Activated CD8-positive, alpha-beta T cell treated with anti-CD3 and anti-CD28 coated beads, Interleukin-2, amount 10 ng/mL, durations not matched to agents 7 days and 5 days (primary cell): ENCODE measurements around the gene BBIP1. TPM values are rescaled to one million over a fixed set of nuclear protein-coding genes. Genes with fewer than 3 reads are reported as not detected.
A peak's percentile ranks its signal among the peaks of the same experiment; 100 is the strongest.

Source experiments
- ATAC-seq: fragments of 150-1000 bp; cut with Tn5 transposase; one replicate; pipeline ENCODE4 v1.10.0; 2021; ENCODE audit warnings: moderate library complexity
- CTCF ChIA-PET: fragments of 350-600 bp; sonication (Branson Sonifier 250); formaldehyde crosslinking; loops from one replicate; lab custom pipeline; 2021; ENCODE audit warnings: antibody characterized with exemption; lab: Charles Lee
- POLR2A ChIA-PET: fragments of 350-600 bp; sonication (Branson Sonifier 250); formaldehyde crosslinking; loops from one replicate; lab custom pipeline; 2021; ENCODE audit warnings: antibody characterized with exemption; lab: Charles Lee
- DNase-seq: peaks from one replicate; pipeline ENCODE4 v3.0.0-alpha.2; 2020
- H3K27ac Mint-ChIP-seq: one replicate; pipeline ENCODE4 v1.8.0; 2021; ENCODE audit warnings: mild to moderate bottlenecking, mixed read lengths
- H3K27me3 Mint-ChIP-seq: one replicate; pipeline ENCODE4 v1.8.0; 2021; ENCODE audit warnings: low read depth, mixed read lengths
- H3K36me3 Mint-ChIP-seq: one replicate; pipeline ENCODE4 v1.8.0; 2021; ENCODE audit warnings: low read depth, mixed read lengths
- H3K4me1 Mint-ChIP-seq: one replicate; pipeline ENCODE4 v1.8.0; 2021; ENCODE audit warnings: low read depth, mixed read lengths
- H3K4me3 Mint-ChIP-seq: one replicate; pipeline ENCODE4 v1.8.0; 2021; ENCODE audit warnings: mild to moderate bottlenecking, mixed read lengths
- H3K9me3 Mint-ChIP-seq: one replicate; pipeline ENCODE4 v1.8.0; 2022; ENCODE audit warnings: mixed read lengths; ENCODE audit not compliant: insufficient read depth
- total RNA-seq, 2 experiments: library from RNA; stranded (reverse); gene quantifications; one replicate each; pipeline ENCODE4 v1.2.3, GENCODE V29; 2021

BBIP1 gene
- total RNA-seq, 2 experiments from 2014 or later = 20.7 to 21.1 TPM

DNA sequence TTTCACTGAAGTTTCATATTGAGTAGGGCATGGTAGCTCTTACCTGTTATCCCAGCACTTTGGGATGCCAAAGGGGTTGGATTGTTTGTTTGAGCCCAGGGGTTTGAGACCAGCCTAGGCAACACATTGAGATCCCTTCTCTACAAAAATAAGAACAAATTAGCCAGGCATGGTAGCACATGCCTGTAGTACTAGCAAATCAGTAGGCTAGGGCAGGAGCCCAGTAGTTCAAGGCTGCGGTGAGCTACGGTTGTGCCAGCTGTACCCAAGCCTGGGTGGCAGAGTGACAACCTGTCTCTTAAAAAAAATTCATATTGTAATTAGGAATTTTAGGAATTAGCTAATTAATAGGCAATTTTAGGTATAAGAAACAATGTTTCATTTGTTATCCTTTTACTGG, 18.0 kb downstream of the BBIP1 start:
- H3K36me3 Mint-ChIP-seq = peaks cover 49% of the 10 kb centered on the region

GRCh38 chr10:110898391-110898790, 20.6 kb downstream of the BBIP1 start:
- no peaks in the 10 kb centered on the region for H3K27me3 Mint-ChIP-seq
- no peak overlapping the region for H3K27ac Mint-ChIP-seq
- H3K4me3 Mint-ChIP-seq = no peak overlapping the region
- H3K36me3 Mint-ChIP-seq = peaks cover 64% of the 10 kb centered on the region
- H3K4me1 Mint-ChIP-seq = peaks cover 25% of the 10 kb centered on the region
- ATAC-seq (no peak), DNase-seq (no peak)
- no peaks in the 10 kb centered on the region for H3K9me3 Mint-ChIP-seq
- CTCF ChIA-PET = interaction anchor here (0.6 to 2.4 kb wide), 10 partner anchors 8 to 288 kb away, joined by 3 to 14 read pairs (median 3); partner anchors contain the start of genes BBIP1 and PDCD4
- POLR2A ChIA-PET = interaction anchor here (1.2 to 1.5 kb wide), 2 partner anchors 21 to 39 kb away, joined by 3 to 4 read pairs; partner anchors contain the start of gene SHOC2

More for the DNA sequence above, 18.0 kb downstream of the BBIP1 start:
- Mint-ChIP-seq H3K4me1 (peaks cover 23% of the 10 kb centered on the region), H3K9me3 (no peaks in the 10 kb centered on the region), H3K27ac (no peak overlapping the region), H3K27me3 (no peaks in the 10 kb centered on the region), H3K4me3 (no peak overlapping the region)
- ATAC-seq (no peak), DNase-seq (no peak)
- ChIA-PET POLR2A (interaction anchor here (1.2 to 2.7 kb wide), 2 partner anchors 9 to 16 kb away, joined by 4 to 12 read pairs; no protein-coding TSS in a partner anchor), CTCF (interaction anchor here (0.7 to 2.1 kb wide), 3 partner anchors 17 to 289 kb away, joined by 3 to 10 read pairs (median 10); no protein-coding TSS in a partner anchor)

DNA sequence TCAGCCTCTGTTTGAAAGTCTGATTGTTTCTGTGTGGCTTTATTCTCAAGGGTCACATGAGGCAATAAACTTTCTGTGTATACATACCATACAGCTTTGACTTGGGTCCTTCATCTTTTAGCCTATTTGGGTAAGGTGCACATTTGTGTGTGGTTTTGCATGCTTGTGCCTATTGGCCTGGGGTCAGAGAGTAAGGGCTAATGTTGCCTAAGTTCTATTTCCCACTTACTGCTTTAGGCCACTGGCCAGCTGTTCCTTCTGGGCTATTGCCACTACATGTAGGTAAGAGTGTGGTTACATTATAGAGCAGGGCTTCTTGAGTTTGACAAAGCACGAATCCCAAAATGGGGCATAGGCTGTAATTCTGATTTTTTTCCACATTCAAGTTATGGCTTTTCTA, 21.8 kb downstream of the BBIP1 start:
- ChIA-PET POLR2A (interaction anchor here (0.9 to 1.0 kb wide), 2 partner anchors 10 to 14 kb away, joined by 3 to 5 read pairs; no protein-coding TSS in a partner anchor), CTCF (interaction anchor here (0.7 to 8.5 kb wide), 16 partner anchors 8 to 286 kb away, joined by 3 to 88 read pairs (median 4); no protein-coding TSS in a partner anchor)
- Mint-ChIP-seq H3K36me3 (peaks cover 60% of the 10 kb centered on the region), H3K4me3 (no peak overlapping the region), H3K9me3 (no peaks in the 10 kb centered on the region), H3K27me3 (no peaks in the 10 kb centered on the region), H3K27ac (no peak overlapping the region), H3K4me1 (peaks cover 17% of the 10 kb centered on the region)
- no peak for ATAC-seq
- no peak for DNase-seq

DNA sequence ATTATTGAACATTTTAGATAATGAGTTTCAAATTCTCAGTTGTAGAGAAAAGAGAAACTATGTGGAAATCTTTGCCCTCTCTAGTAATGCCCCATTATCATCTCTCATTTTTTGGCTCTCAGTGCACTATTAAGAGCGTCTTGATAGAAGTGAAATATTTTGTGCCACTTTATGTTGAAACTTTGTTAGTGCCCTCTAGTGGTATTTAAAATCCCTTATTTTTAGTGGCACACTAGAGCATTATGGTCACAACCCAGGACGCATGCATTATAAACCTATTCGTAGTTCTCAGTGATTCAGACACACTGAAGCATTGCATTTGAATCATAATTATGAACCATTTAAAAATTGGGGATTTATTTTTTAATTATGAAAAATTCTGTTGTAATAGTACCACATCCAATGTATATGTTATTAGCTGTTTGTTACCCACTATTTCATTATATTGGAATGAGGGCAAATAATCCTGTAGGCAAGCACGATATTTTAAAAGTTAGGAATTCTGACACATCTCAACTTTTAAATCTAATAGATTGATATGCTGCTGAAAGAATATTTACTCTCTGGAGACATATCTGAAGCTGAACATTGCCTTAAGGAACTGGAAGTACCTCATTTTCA, 25.3 kb downstream of the BBIP1 start:
- Mint-ChIP-seq H3K36me3 (peaks cover 58% of the 10 kb centered on the region), H3K4me3 (no peak overlapping the region), H3K27me3 (no peaks in the 10 kb centered on the region), H3K4me1 (peaks cover 14% of the 10 kb centered on the region), H3K9me3 (no peaks in the 10 kb centered on the region), H3K27ac (no peak overlapping the region)
- ChIA-PET POLR2A (interaction anchor here (0.8 to 1.2 kb wide), 3 partner anchors 29 to 221 kb away, joined by 3 to 4 read pairs (median 4); no protein-coding TSS in a partner anchor), CTCF (interaction anchor here (0.7 to 8.5 kb wide), 32 partner anchors 9 to 286 kb away, joined by 3 to 88 read pairs (median 4); partner anchors contain the start of genes BBIP1 and SHOC2)
- ATAC-seq (peak; percentile 79), DNase-seq (no peak)

DNA sequence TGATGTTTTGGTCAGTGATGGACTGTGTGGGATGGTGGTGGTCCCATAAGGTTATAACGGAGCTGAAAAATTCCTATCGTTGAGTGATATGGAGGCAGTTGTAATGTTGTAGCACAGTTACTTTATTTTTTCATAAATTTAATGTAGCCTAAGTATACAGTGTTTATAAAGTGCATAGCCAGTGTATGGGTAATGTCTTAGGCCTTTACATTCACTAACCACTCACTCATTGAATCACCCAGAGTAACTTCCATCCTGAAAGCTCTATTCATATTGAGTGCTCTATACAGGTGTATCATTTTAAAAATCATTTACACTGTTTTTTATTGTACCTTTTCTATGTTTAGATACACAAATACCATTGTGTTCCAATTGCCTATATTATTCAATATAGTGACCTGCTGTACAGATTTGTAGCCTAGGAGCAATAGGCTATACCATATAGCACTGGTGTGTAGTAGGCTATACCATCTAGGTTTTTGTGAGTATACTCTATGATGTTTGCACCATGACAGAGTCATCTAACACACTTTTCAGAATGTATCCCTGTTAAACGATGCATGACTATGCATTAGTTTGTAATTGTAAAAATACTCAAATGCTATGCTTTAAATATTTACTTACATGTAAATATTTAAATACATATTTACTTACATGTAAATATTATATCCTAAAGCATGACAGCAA, 26.2 kb downstream of the BBIP1 start:
- no peaks in the 10 kb centered on the region for H3K9me3 Mint-ChIP-seq
- CTCF ChIA-PET = interaction anchor here (0.7 to 8.5 kb wide), 16 partner anchors 8 to 220 kb away, joined by 3 to 88 read pairs (median 6); partner anchors contain the start of genes BBIP1 and SHOC2
- H3K36me3 Mint-ChIP-seq = peaks cover 53% of the 10 kb centered on the region
- H3K4me3 Mint-ChIP-seq = no peak overlapping the region
- peaks cover 15% of the 10 kb centered on the region for H3K4me1 Mint-ChIP-seq
- POLR2A ChIA-PET = interaction anchor here (1.0 kb wide), 1 partner anchor 28 kb away, joined by 3 read pairs; no protein-coding TSS in a partner anchor
- H3K27ac Mint-ChIP-seq = no peak overlapping the region
- DNase-seq (no peak), ATAC-seq (no peak)
- H3K27me3 Mint-ChIP-seq = no peaks in the 10 kb centered on the region

- CTCF ChIA-PET = interaction anchor here (1.0 to 2.5 kb wide), 12 partner anchors 8 to 277 kb away, joined by 3 to 15 read pairs (median 4); no protein-coding TSS in a partner anchor
- POLR2A ChIA-PET = interaction anchor here (1.2 kb wide), 2 partner anchors 11 to 16 kb away, joined by 4 to 5 read pairs; partner anchors contain the start of gene PDCD4
- H3K4me1 Mint-ChIP-seq = peaks cover 39% of the 10 kb centered on the region
- no peaks in the 10 kb centered on the region for H3K27me3 Mint-ChIP-seq
- H3K9me3 Mint-ChIP-seq = no peaks in the 10 kb centered on the region
- H3K4me3 Mint-ChIP-seq = no peak overlapping the region
- DNase-seq = no peak
- H3K36me3 Mint-ChIP-seq = peaks cover 59% of the 10 kb centered on the region
- no peak overlapping the region for H3K27ac Mint-ChIP-seq
- ATAC-seq = no peak
Observed at GRCh38 chr10:110887560-110887959, 31.4 kb downstream of the BBIP1 start.

DNA sequence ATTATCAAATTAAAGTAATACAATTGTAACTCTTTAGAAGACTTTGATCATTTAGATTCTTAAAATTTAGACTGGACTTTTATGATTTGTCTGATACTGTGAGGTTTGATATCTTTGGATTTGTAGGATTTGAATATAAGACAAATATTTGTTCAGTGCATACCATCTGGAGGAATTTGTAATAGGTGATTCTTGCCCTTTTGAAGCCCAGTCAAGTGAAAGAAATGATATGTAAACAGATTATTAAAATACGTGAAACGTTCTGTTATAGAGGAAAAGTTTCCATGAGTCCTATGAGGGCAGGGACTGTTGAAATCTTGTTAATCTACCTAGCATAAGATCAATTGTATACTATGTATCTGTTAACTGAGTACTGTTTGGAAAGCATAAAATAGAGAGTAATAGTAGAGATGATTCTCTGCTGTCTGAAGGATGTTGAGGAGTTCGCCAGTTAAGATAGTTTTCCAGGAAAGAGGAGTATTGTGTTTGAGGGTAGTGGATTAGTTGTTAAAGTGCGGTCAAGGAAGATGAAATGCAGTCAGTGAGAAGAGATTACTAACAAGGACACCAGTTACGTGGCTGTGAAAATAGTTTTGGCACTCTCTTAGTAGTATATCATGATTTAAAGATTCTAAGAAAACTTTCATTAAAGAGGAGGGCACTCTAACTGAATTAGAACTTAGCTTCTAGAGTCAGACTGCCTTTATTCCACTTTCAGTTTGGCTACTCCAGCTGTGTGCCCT, 32.9 kb downstream of the BBIP1 start:
- ChIA-PET CTCF (interaction anchor here (0.7 to 2.5 kb wide), 10 partner anchors 8 to 276 kb away, joined by 3 to 15 read pairs (median 4); no protein-coding TSS in a partner anchor), POLR2A (interaction anchor here (0.8 to 2.0 kb wide), 4 partner anchors 10 to 19 kb away, joined by 3 to 9 read pairs (median 4); partner anchors contain the start of gene PDCD4)
- Mint-ChIP-seq H3K27me3 (no peaks in the 10 kb centered on the region), H3K4me3 (no peak overlapping the region), H3K9me3 (no peaks in the 10 kb centered on the region), H3K27ac (peak overlapping the region; percentile 5), H3K4me1 (peaks cover 46% of the 10 kb centered on the region), H3K36me3 (peaks cover 66% of the 10 kb centered on the region)
- ATAC-seq (no peak), DNase-seq (no peak)

- Mint-ChIP-seq H3K4me3 (peak overlapping the region; percentile 73), H3K4me1 (peaks cover 55% of the 10 kb centered on the region), H3K9me3 (no peaks in the 10 kb centered on the region), H3K36me3 (peaks cover 53% of the 10 kb centered on the region), H3K27me3 (no peaks in the 10 kb centered on the region), H3K27ac (peak overlapping the region; percentile 86)
- no peak for DNase-seq
- peak; percentile 70 for ATAC-seq
- CTCF ChIA-PET = interaction anchor here (0.9 to 1.9 kb wide), 9 partner anchors 10 to 138 kb away, joined by 3 to 20 read pairs (median 4); no protein-coding TSS in a partner anchor
- POLR2A ChIA-PET = interaction anchor here (0.9 to 2.0 kb wide), 5 partner anchors 11 to 110 kb away, joined by 3 to 9 read pairs (median 5); partner anchors contain the start of gene PDCD4
Observed at GRCh38 chr10:110883924-110884323, 35.1 kb downstream of the BBIP1 start.

DNA sequence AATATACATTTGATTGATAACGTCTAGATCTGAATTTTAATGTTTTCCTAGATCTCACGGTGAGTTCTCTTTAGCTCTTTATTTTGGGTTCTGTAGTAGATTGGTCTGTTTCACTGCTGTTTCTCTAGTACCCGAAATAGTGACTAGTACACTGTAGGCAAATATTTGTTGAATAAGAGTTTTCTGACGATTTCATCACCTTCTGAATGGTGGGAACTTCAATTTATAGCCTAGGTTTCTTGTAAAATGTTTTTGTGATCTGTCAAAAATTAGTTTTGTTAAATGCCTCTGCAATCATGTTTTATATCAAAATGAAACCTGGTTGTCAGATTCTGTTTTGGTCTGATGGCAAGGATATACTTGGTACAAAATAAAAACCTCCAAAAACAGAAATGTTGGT, 37.1 kb downstream of the BBIP1 start:
- ATAC-seq (no peak), DNase-seq (no peak)
- Mint-ChIP-seq H3K9me3 (no peaks in the 10 kb centered on the region), H3K36me3 (peaks cover 58% of the 10 kb centered on the region), H3K27me3 (no peaks in the 10 kb centered on the region), H3K27ac (no peak overlapping the region), H3K4me1 (peaks cover 62% of the 10 kb centered on the region), H3K4me3 (no peak overlapping the region)
- POLR2A ChIA-PET = interaction anchor here (1.0 to 1.4 kb wide), 2 partner anchors 10 to 36 kb away, joined by 4 read pairs; partner anchors contain the start of gene PDCD4
- CTCF ChIA-PET = interaction anchor here (1.0 to 4.3 kb wide), 7 partner anchors 9 to 83 kb away, joined by 3 to 27 read pairs (median 5); partner anchors contain the start of gene PDCD4

- Mint-ChIP-seq H3K36me3 (peaks cover 59% of the 10 kb centered on the region), H3K27ac (peak overlapping the region; percentile 18), H3K4me3 (no peak overlapping the region), H3K27me3 (no peaks in the 10 kb centered on the region), H3K4me1 (peaks cover 62% of the 10 kb centered on the region), H3K9me3 (no peaks in the 10 kb centered on the region)
- DNase-seq (no peak), ATAC-seq (no peak)
- POLR2A ChIA-PET = no interaction called here
- CTCF ChIA-PET = interaction anchor here (0.8 to 4.3 kb wide), 5 partner anchors 13 to 108 kb away, joined by 3 to 27 read pairs (median 6); no protein-coding TSS in a partner anchor
Observed at GRCh38 chr10:110881247-110881646, 37.7 kb downstream of the BBIP1 start.
